ENCODE results near the gene CFAP251. TPM values are rescaled to one million over a fixed set of nuclear protein-coding genes. Genes with fewer than 3 reads are reported as not detected.

Gene CFAP251
- total and polyA plus RNA-seq, 10 of the 15 experiments (the other 5 are each of a cell fraction or from before 2014, with no cell fraction given): 0.10 to 0.97 (median 0.64) TPM

GRCh38 chr12:121983536-121984210 is 65.3 kb downstream of the CFAP251 start:
- POLR2A ChIA-PET: interaction anchor here (1.1 kb wide), 1 partner anchor 9 kb away, joined by 6 read pairs; no protein-coding TSS in a partner anchor
- WGBS (ENCODE audit: insufficient coverage, insufficient replicate concordance, low lambda C conversion rate, missing lambda C conversion rate): 59% methylated on average over 13 of the region's 13 CpGs
- peaks cover 33% of the 10 kb centered on the region for H3K4me1 ChIP-seq (ENCODE audit: control insufficient read depth, insufficient read depth, low read length)

More at GRCh38 chr12:121983536-121984210, 65.3 kb downstream of the CFAP251 start:
- no peak for FAIRE-seq
- H3K4me3 ChIP-seq: no peak overlapping the region
- in situ Hi-C loops (cut with MboI) (no loop called here), intact Hi-C loops (cut with micrococcal nuclease; ENCODE audit: unreplicated experiment) (no loop called here)
- no peaks in the 10 kb centered on the region for H3K79me2 ChIP-seq (ENCODE audit: control insufficient read depth, insufficient read depth, low read length)
- ChIA-PET RAD21 (ENCODE audit: unreplicated experiment) (interaction anchor here (0.8 to 6.2 kb wide), 3 partner anchors 8 to 65 kb away, joined by 3 to 28 read pairs (median 4); partner anchors contain the start of gene CFAP251), CTCF (interaction anchor here (1.0 to 1.2 kb wide), 3 partner anchors 8 to 172 kb away, joined by 3 to 4 read pairs (median 4); no protein-coding TSS in a partner anchor), SMC1A (ENCODE audit: uncharacterized antibody, unreplicated experiment) (interaction anchor here (0.5 to 1.4 kb wide), 7 partner anchors 8 to 425 kb away, joined by 3 to 5 read pairs (median 4); no protein-coding TSS in a partner anchor)
- no peaks in the 10 kb centered on the region for H3K36me3 ChIP-seq (ENCODE audit: control insufficient read depth in 2 of 2, insufficient read depth in 2 of 2, low read length in 1 of 2)
- H3K9me3 ChIP-seq (replicated peaks; ENCODE audit: control insufficient read depth, insufficient read depth, low read length): no peaks in the 10 kb centered on the region
- ATAC-seq: no peak
- H2AFZ ChIP-seq (ENCODE audit: control insufficient read depth, low read depth, low read length): no peak overlapping the region
- no peaks in the 10 kb centered on the region for H3K27me3 ChIP-seq (replicated peaks in 1 of 2; ENCODE audit: control insufficient read depth in 2 of 2, insufficient read depth in 2 of 2, low read length in 1 of 2)
- H4K20me1 ChIP-seq (ENCODE audit: control insufficient read depth, insufficient read depth): no peaks in the 10 kb centered on the region
- no peak for TF ChIP-seq MLLT1 (IDR thresholded peaks at IDR 0.05)
- H3K27ac ChIP-seq (ENCODE audit: control insufficient read depth, insufficient read depth): no peak overlapping the region
- no TSS peak for BruUV-seq (replicated peaks)
- no peak for DNase-seq (ENCODE audit: low read depth, low spot score)
- H3K4me2 ChIP-seq (ENCODE audit: control insufficient read depth, insufficient read depth): no peak overlapping the region
- H3K9ac ChIP-seq (ENCODE audit: control insufficient read depth, insufficient read depth, low read length): no peak overlapping the region

Measured in GM12878 (cell line).